GM23338 (cell line): Measurements from ENCODE around the gene EXOC4.

Experiments used
- CREB1 ChIP-seq: fragments of 250-450 bp; sonication (Bioruptor Pico); IDR thresholded peaks from 2 replicates; pipeline ENCODE4 v1.5.0; 2020; ENCODE audit warnings: low read depth, mild to moderate bottlenecking, moderate library complexity
- CTCF ChIP-seq, 2 experiments: fragments of 200-600 bp in 1 of 2; sonication (generic) in 1 of 2; conservative IDR thresholded peaks; 2 replicates each; pipeline versions ENCODE4 v1.5.1 to v1.6.1; 2016 to 2017; ENCODE audit warnings: antibody characterized with exemption in 2 of 2, low read depth in 2 of 2, mild to moderate bottlenecking in 2 of 2, moderate library complexity in 1 of 2
- EZH2 ChIP-seq: fragments of 200-600 bp; sonication (generic); IDR thresholded peaks from one replicate; pipeline ENCODE4 v1.8.0; 2017; ENCODE audit warnings: antibody characterized with exemption, mild to moderate bottlenecking, low read depth; ENCODE audit not compliant: unreplicated experiment
- JUNB ChIP-seq: IDR thresholded peaks from one replicate; pipeline ENCODE4 v1.6.1; 2016; ENCODE audit warnings: antibody characterized with exemption; ENCODE audit not compliant: unreplicated experiment
- NANOG ChIP-seq: IDR thresholded peaks from 2 replicates; pipeline ENCODE4 v1.6.1; 2016; ENCODE audit warnings: antibody characterized with exemption, borderline replicate concordance
- POLR2AphosphoS5 ChIP-seq: IDR thresholded peaks from 2 replicates; pipeline ENCODE4 v1.6.1; 2016; ENCODE audit warnings: antibody characterized with exemption, low read depth
- ZNF114 ChIP-seq: fragments of 250-450 bp; sonication (Bioruptor Pico); IDR thresholded peaks from 2 replicates; pipeline ENCODE4 v1.5.0; 2020; ENCODE audit warnings: mild to moderate bottlenecking, moderate library complexity

- TF ChIP-seq EZH2 (no peak), CTCF (conservative IDR thresholded peaks at IDR 0.05; ENCODE audit: low read depth in 2 of 2) (no peak), CREB1 (CRISPR knock-in tag) (no peak), JUNB (no peak), NANOG (no peak), POLR2AphosphoS5 (no peak), ZNF114 (CRISPR knock-in tag) (no peak)
Observed at GRCh38 chr7:133797818-133798520, 545.1 kb downstream of the EXOC4 start.
